Measurements from ENCODE around the gene CD7.

CD7 gene

GRCh38 chr17:82314727-82315605, 2.4 kb downstream of the CD7 start:
- TF ChIP-seq CSRNP3 (CRISPR knock-in tag; IDR thresholded peaks at IDR 0.05) (no peak), POU6F1 (CRISPR knock-in tag; IDR thresholded peaks at IDR 0.05; ENCODE audit: borderline replicate concordance, low read depth) (no peak), BACH2 (CRISPR knock-in tag; IDR thresholded peaks at IDR 0.05; ENCODE audit: borderline replicate concordance) (no peak), ESRRG (CRISPR knock-in tag; IDR thresholded peaks at IDR 0.05) (no peak), RARB (CRISPR knock-in tag; IDR thresholded peaks at IDR 0.05) (no peak), ISL1 (CRISPR knock-in tag; IDR thresholded peaks at IDR 0.05) (no peak), ZNF565 (CRISPR knock-in tag; conservative IDR thresholded peaks at IDR 0.05; ENCODE audit: low read depth) (no peak), SNAI2 (CRISPR knock-in tag; IDR thresholded peaks at IDR 0.05) (no peak), ZNF8 (CRISPR knock-in tag; IDR thresholded peaks at IDR 0.05) (no peak), ZFP30 (CRISPR knock-in tag; IDR thresholded peaks at IDR 0.05) (no peak), ARNTL (CRISPR knock-in tag; IDR thresholded peaks at IDR 0.05; ENCODE audit: borderline replicate concordance, low read depth) (no peak), ZFP3 (CRISPR knock-in tag; IDR thresholded peaks at IDR 0.05) (no peak), PATZ1 (CRISPR knock-in tag; IDR thresholded peaks at IDR 0.05; ENCODE audit: borderline replicate concordance) (no peak), ZNF70 (CRISPR knock-in tag; IDR thresholded peaks at IDR 0.05) (no peak), TSHZ2 (CRISPR knock-in tag; IDR thresholded peaks at IDR 0.05) (no peak), CSDC2 (CRISPR knock-in tag; IDR thresholded peaks at IDR 0.05) (no peak), TOX (CRISPR knock-in tag; IDR thresholded peaks at IDR 0.05; ENCODE audit: borderline replicate concordance) (no peak), TCF4 (CRISPR knock-in tag; IDR thresholded peaks at IDR 0.05; ENCODE audit: borderline replicate concordance) (no peak)
- no peak for ATAC-seq

- ATAC-seq: no peak
- no peak for TF ChIP-seq RARB (CRISPR knock-in tag; IDR thresholded peaks at IDR 0.05)
- no peak for TF ChIP-seq TCF4 (CRISPR knock-in tag; IDR thresholded peaks at IDR 0.05; ENCODE audit: borderline replicate concordance)
Observed at GRCh38 chr17:82314012-82314726, 3.2 kb downstream of the CD7 start.

GRCh38 chr17:82313195-82314011, 4.0 kb downstream of the CD7 start:
- ATAC-seq: no peak
- TF ChIP-seq CSDC2 (CRISPR knock-in tag; IDR thresholded peaks at IDR 0.05) (no peak), CREB5 (CRISPR knock-in tag; IDR thresholded peaks at IDR 0.05; ENCODE audit: low read depth) (no peak), PPARA (CRISPR knock-in tag; IDR thresholded peaks at IDR 0.05; ENCODE audit: borderline replicate concordance) (no peak), OSR1 (CRISPR knock-in tag; IDR thresholded peaks at IDR 0.05) (no peak), CSRNP3 (CRISPR knock-in tag; IDR thresholded peaks at IDR 0.05) (no peak), ISL1 (CRISPR knock-in tag; IDR thresholded peaks at IDR 0.05) (no peak), ZFP30 (CRISPR knock-in tag; IDR thresholded peaks at IDR 0.05) (no peak), ZNF70 (CRISPR knock-in tag; IDR thresholded peaks at IDR 0.05) (no peak), TSHZ2 (CRISPR knock-in tag; IDR thresholded peaks at IDR 0.05) (no peak)
